GM19025 (cell line): ENCODE data around the gene APOO.
"Not testable (repeated sequence)": the region's sequence is repeated elsewhere in the genome, so short reads cannot be mapped to it uniquely, and the experiment has no call there.

Experiments used
- ATAC-seq: cut with Tn5 transposase; IDR thresholded peaks from one replicate; pipeline ENCODE4 v1.9.1; 2021; ENCODE audit warnings: mild to moderate bottlenecking, low read depth, moderate library complexity; ENCODE audit not compliant: unreplicated experiment

Gene APOO

GRCh38 chrX:23864742-23865326 is 42.9 kb downstream of the APOO start:
- ATAC-seq = no peak

GRCh38 chrX:23861952-23862351 is 45.8 kb downstream of the APOO start:
- ATAC-seq = not testable (repeated sequence)

- peak; percentile 60 for ATAC-seq
Observed at GRCh38 chrX:23861215-23861896, 46.4 kb downstream of the APOO start.

GRCh38 chrX:23859238-23859637 is 48.5 kb downstream of the APOO start:
- not testable (repeated sequence) for ATAC-seq

- ATAC-seq = no peak
Observed at GRCh38 chrX:23857935-23858334, 49.8 kb downstream of the APOO start.

GRCh38 chrX:23857363-23857762 is 50.4 kb downstream of the APOO start:
- ATAC-seq = no peak

- no peak for ATAC-seq
Observed at GRCh38 chrX:23855569-23855968, 52.2 kb downstream of the APOO start.

GRCh38 chrX:23854945-23855344 is 52.8 kb downstream of the APOO start:
- ATAC-seq = no peak

- ATAC-seq = no peak
Observed at GRCh38 chrX:23854122-23854521, 53.6 kb downstream of the APOO start.

GRCh38 chrX:23851544-23851943 is 56.2 kb downstream of the APOO start:
- ATAC-seq = no peak

GRCh38 chrX:23849241-23849640 is 58.5 kb downstream of the APOO start:
- ATAC-seq = no peak

GRCh38 chrX:23845351-23845817 is 62.4 kb downstream of the APOO start:
- ATAC-seq = no peak

- no peak for ATAC-seq
Observed at GRCh38 chrX:23844502-23845138, 63.1 kb downstream of the APOO start.

GRCh38 chrX:23841847-23842522 is 65.8 kb downstream of the APOO start:
- ATAC-seq = no peak

GRCh38 chrX:23840674-23841073 is 67.1 kb downstream of the APOO start:
- ATAC-seq = no peak

GRCh38 chrX:23838953-23839352 is 68.8 kb downstream of the APOO start:
- ATAC-seq = no peak

GRCh38 chrX:23832721-23833120 is 75.0 kb downstream of the APOO start:
- no peak for ATAC-seq

GRCh38 chrX:23828881-23829280 is 78.9 kb downstream of the APOO start:
- no peak for ATAC-seq

GRCh38 chrX:23826653-23827052 is 81.1 kb downstream of the APOO start:
- ATAC-seq = no peak

GRCh38 chrX:23826216-23826615 is 81.5 kb downstream of the APOO start:
- no peak for ATAC-seq

GRCh38 chrX:23825675-23826074 is 82.1 kb downstream of the APOO start:
- ATAC-seq = no peak
